HG03432 (cell line): ENCODE measurements around the gene LIN28A.

ENCODE experiments used
- ATAC-seq: cut with Tn5 transposase; IDR thresholded peaks from one replicate; pipeline ENCODE4 v1.9.1; 2021; ENCODE audit warnings: mild to moderate bottlenecking, moderate library complexity; ENCODE audit not compliant: unreplicated experiment

LIN28A gene

GRCh38 chr1:26477446-26478152 lies 67.0 kb downstream of the LIN28A start:
- no peak for ATAC-seq

GRCh38 chr1:26478159-26478558 lies 67.5 kb downstream of the LIN28A start:
- ATAC-seq, result no peak

GRCh38 chr1:26478988-26479387 lies 68.4 kb downstream of the LIN28A start:
- no peak for ATAC-seq
